Measurements from ENCODE around the gene COL5A2.

DNA sequence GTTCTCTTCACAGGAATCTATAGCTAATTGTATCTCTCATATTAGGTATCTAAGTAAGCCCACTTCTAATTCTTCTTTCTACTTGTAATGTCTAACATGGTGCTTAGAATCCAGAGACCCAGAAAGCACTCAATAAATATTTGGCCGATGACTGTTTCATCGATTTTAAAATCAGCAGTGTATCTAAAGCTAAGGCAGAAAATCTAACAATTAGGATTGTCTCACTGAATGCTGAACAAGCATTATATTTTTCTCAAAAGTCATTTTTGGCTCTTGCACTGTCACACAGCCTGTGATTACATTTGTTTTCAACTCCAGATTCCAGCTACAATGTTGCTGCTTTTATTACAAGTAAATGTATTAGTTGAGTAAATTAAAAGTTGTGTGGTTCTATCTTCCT lies 20.3 kb downstream of the COL5A2 start:
- TF ChIP-seq, protein P1, sequence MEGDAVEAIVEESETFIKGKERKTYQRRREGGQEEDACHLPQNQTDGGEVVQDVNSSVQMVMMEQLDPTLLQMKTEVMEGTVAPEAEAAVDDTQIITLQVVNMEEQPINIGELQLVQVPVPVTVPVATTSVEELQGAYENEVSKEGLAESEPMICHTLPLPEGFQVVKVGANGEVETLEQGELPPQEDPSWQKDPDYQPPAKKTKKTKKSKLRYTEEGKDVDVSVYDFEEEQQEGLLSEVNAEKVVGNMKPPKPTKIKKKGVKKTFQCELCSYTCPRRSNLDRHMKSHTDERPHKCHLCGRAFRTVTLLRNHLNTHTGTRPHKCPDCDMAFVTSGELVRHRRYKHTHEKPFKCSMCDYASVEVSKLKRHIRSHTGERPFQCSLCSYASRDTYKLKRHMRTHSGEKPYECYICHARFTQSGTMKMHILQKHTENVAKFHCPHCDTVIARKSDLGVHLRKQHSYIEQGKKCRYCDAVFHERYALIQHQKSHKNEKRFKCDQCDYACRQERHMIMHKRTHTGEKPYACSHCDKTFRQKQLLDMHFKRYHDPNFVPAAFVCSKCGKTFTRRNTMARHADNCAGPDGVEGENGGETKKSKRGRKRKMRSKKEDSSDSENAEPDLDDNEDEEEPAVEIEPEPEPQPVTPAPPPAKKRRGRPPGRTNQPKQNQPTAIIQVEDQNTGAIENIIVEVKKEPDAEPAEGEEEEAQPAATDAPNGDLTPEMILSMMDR (IDR thresholded peaks at IDR 0.05), result no peak
- no peak for TF ChIP-seq POLR2A (IDR thresholded peaks at IDR 0.05)

All from adrenal gland (tissue), 5 donors.